Stimulated activated CD8-positive, alpha-beta memory T cell treated with anti-CD3 and anti-CD28 coated beads, Interleukin-12 subunit alpha, Interleukin-12 subunit beta, amount 100 ng/mL, for 1 hour (primary cell): ENCODE results near the gene NPAS2.

ENCODE experiments used
- DNase-seq: peaks from one replicate; pipeline ENCODE4 v3.0.0-alpha.2; 2020; ENCODE audit warnings: low read depth

Gene NPAS2, protein sequence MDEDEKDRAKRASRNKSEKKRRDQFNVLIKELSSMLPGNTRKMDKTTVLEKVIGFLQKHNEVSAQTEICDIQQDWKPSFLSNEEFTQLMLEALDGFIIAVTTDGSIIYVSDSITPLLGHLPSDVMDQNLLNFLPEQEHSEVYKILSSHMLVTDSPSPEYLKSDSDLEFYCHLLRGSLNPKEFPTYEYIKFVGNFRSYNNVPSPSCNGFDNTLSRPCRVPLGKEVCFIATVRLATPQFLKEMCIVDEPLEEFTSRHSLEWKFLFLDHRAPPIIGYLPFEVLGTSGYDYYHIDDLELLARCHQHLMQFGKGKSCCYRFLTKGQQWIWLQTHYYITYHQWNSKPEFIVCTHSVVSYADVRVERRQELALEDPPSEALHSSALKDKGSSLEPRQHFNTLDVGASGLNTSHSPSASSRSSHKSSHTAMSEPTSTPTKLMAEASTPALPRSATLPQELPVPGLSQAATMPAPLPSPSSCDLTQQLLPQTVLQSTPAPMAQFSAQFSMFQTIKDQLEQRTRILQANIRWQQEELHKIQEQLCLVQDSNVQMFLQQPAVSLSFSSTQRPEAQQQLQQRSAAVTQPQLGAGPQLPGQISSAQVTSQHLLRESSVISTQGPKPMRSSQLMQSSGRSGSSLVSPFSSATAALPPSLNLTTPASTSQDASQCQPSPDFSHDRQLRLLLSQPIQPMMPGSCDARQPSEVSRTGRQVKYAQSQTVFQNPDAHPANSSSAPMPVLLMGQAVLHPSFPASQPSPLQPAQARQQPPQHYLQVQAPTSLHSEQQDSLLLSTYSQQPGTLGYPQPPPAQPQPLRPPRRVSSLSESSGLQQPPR

DNA sequence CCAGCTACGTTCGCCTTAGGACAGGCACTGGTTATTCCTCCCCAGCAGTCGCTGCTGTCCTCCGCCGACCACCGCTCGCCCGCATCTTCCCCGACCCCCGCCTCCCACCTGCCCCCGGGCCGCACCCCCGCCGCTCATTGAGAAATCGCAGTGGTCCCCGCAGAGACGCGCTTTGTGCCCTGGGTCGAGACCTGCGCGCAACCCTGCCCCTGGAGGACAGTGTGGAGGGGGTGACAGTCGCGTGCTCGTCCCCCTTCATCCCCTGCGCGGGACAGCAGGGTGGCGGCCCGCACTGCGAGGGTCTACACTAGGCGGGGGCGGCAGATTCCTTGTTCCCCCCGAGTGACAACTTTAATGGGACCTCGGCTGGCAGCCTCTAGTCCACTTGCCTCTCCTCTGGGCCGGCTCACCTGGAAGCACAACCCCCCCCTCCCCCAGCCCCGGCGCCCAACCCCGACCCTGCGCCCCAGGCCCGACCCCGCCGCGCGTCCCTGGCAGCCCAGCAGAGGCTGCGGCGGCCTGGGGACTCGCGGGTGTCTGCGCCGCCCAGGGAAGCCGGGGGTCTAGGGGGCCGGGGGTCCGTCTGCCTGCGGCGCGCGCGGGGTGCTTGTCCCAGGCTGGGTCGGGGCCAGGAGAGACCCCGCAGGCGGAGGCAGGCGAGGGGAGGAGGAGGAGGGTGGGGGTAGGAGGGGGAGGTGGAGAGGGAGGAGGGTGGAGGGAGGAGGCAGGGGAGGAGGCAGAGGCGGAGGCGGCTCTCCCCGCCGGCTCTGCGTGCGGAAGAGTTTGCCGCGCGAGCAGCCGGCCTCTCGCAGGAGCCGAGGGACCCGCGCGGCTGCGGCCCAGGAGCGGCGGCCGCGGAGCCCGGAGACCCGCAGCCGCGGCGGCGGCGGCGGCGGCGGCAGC, at the start of gene NPAS2:
Gene NPAS2 (plus strand): TSS at position 770 of the 903 bp plus-strand sequence. CDS start 84,616 bp downstream, outside the sequence.
- DNase-seq: no peak

DNA sequence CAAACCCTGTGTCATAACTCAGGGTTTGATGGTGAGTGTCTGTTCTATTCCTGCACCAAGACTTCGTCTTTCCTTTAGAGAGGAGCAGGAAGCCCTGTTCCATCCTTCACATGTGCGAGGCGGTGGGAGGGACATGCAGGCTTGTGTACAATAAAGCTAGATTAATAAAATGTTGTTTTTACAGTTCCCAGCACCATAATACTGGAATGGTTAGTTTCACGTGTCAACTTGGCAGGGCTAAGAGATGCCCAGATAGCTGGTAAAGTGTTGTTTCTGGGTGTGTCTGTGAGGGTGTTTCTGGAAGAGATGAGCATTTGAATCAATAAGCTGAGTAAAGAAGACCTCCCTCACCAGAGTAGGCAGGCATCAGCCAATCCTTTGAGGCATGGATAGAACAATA, 48.8 kb upstream of the NPAS2 start:
- DNase-seq: no peak

DNA sequence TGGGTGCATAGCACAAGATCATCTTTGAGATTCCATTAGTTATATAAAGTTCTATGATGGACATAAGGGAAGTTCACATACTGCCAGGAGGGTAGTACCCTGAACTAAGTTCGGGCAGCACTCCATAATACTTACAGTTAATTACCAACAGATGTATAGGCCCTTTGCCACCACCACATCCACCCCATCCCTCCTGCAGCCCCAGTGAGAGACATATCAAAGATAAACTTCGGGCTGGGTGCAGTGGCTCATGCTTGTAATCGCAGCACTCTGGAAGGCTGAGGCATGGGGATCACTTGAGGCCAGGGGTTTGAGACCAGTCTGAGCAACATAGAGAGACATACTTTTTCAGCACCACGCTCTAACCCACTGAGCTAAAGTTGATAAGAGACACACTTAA, 46.4 kb upstream of the NPAS2 start:
- DNase-seq: no peak

DNA sequence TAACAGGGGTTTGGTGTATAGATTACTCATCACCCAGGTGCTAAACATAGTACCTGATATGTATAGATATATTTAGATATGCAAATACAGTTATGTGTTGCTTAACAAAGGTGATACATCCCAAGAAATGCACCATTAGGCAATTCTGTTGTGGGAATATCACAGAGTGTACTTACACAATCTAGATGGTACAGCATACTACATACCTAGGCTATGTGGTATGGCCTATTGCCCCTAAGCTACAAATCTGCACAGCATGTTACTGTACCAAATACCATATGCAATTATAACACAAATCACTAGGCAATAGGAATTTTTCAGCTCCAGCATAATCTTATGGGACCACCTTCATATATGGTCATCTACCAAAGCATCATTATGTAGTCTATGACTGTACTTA, 43.5 kb upstream of the NPAS2 start:
- no peak for DNase-seq

DNA sequence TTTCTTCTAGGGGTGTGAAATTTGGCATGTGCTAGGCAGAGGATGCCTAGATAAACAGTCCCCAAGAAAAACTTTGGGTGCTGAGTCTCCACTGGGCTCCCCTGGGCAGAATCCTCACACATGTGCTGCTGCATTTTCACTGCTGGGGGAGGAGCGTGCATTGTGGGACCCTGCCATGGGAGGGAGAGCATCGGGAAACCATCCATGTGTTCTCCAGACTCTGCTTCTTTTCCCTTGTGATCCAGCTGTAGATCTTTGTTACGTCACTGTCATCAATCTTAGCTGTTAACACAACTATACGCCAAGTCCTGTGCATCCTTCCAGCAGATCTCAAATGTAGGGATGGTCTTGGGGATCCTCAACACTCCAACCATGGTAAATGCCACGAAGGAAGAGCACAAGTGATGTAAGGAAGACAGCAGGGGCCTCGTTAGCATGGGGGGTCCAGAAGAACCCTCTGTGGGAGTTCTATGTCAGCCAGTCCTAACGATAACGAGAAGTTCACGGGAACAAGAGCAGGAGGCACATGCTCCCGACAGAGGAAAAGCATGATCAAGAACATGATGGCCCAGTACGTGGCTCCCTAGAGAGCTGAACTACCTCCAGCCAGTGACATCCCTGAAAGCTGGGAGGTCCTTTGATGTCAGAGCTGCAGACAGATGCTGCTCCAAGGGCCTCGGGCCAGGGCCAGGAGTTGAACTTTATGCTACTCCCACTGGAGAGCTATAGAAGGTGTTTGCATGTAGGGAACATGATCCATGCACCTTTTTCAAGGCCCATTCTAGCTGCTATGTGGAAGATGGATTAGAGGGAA, 41.1 kb upstream of the NPAS2 start:
- DNase-seq: no peak

DNA sequence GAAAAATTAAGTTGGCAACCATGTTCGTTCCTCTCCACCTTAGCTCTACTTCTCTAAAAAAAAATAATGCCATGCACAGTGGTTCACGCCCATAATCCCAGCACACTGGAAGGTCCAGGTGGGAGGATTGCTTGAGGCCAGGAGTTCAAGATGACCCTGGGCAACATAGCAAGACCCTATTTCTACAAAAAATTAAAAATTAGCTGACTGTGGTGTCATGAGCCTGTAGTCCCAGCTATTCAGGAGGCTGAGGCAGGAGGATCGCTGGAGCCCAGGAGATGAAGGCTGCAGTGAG, 40.1 kb upstream of the NPAS2 start:
- no peak for DNase-seq

DNA sequence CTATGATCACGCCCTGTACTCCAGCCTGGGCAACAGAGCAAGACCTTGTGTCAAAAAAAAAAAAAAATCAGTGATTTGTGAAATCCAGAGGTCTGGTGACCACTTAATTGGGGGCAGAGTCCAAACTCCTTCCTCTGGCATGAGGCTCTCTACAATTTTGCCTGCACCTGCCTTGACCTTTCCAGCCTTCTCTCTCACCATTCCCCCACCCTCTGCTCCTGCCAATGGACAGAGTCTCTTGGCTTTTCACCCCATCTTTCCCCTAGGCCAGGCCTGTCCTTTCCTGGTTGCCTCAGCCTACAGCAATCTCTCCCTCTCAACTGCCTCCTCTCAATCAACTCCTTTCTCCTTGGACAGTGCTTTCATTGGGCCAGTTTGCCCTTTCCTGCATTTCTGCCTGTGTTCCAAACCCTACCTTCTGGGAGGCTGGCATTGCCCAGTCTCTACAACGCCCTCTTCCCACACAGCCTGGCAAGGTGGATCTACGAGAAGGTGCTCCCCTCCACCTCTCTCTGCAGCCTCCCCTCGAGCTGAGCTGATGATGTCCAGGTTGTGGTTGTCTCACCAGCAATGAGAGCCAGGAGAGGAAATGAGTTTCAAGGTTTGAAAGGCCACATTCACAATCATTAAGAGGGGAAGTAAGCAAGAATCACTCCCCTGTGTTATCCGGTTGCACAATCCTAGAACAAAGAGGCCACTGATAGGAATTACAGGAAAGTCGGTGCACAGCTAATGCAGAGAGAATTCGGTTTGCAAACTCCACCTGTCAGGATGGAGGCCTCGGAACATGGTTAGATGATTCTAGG, 39.5 kb upstream of the NPAS2 start:
- DNase-seq: no peak

DNA sequence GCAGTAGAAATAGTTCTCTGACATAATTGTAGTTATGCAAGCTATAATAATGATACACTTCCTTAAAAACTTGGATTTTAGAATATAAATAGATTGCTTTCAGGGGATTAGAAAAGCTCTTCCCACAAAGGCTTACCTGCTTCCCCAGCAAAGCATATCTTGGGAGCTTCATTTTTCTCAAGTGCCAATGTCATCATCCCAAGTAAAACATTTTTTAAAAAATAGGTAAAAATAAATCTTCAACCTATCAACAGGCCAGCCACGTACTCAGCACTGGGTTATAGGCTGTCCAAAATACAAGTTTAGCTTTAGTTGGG, 39.0 kb upstream of the NPAS2 start:
- no peak for DNase-seq

DNA sequence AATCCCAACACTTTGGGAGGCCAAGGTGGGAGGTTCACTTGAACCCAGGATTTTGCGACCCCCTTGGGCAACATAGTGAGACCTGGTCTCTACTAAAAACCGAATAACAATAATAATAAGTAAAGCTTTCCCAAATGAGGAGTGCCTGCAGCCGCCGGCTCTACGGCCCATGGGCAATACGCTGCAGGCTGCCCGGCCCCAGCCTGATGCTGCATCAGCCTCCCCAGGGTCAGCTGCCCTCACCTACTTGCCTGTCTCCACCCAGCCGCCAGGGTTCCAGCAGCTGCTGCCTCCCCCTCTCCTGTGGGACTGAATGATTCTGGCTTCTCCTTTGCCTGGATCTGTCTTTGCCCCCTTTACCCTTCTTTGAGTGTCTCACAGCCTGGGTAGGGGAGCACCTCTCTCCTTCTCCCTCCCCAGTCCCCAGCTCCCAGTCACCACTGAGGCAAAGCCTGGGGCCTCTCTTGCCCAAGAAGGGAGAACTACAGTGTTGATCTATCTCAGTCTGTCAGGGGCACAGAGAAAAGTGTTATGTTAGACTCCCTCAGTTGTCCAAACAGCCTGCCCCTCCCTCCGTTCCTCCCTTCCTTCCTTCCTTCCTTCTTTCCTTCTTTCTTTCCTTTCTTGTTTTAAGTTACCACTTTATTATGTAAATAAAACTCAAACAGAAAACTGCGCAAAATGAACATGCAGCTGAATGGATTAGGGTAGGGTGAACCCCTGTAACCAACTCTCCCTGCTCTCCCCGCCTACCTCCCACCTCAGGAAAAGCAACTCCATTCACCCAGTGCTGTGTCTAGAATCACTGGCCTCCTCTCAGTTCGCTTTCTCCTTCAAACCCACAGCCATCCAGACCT, 38.2 kb upstream of the NPAS2 start:
- DNase-seq: no peak

DNA sequence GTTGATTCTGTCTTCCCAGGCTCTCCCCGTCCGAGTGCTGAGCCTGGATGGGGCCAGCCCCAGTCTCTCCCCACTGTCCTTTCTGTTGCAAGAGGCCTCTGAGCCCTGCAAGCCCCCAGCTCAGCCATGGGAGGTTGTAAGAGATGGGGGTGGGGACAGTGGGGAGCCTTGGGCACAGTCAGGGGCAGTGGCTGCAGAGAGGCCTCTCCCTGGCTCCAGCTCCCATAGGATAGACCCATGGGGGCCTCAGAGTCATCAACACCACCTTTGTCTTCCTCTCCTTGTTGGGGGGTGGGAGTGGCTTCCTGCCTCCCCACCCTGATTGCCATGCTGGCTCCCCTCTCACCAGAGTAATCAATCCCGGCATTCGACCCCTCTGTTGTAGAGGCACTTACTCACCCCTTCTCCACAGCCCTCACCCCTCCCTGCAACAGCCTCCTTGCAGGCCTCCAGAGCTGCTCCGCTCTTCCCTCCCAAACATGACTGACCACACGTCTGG, 37.5 kb upstream of the NPAS2 start:
- DNase-seq: no peak

DNA sequence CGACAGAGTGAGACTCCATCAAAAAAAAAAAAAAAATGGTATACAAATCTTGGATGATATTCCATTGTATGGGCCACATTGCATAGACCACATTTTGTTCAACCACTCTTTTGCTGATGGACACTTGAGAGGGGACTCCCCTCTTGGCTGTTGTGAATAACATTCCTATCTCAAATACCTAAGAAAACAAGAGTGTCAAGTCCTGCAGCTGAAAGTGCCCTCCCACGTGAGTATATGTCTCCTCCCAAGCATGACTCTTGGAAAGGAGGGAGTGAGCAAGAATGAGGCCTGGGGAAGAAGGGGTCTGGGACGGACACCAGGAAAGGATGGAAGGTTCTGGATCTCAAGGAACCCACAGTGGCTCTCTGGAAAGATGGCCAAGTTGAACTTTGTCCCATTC, 36.0 kb upstream of the NPAS2 start:
- DNase-seq: no peak

DNA sequence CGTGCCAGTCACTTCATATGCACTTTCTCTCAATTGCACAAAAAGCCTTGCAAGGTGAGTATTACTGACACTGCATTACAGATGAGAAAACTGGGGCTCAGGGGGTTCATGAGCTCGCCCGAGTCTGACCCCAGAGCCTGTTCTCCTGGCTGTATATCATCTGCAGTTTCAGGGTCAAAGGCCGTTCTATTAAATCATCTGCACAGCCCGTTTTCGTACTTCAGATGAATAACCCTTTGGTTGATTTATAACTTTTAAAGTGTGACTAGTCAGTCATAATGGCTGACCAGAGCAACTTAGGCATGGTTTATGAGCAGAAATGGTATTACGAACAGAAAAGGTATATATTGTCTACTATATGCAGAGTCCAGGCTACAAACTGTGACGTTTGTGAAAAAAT, 35.3 kb upstream of the NPAS2 start:
- no peak for DNase-seq

DNA sequence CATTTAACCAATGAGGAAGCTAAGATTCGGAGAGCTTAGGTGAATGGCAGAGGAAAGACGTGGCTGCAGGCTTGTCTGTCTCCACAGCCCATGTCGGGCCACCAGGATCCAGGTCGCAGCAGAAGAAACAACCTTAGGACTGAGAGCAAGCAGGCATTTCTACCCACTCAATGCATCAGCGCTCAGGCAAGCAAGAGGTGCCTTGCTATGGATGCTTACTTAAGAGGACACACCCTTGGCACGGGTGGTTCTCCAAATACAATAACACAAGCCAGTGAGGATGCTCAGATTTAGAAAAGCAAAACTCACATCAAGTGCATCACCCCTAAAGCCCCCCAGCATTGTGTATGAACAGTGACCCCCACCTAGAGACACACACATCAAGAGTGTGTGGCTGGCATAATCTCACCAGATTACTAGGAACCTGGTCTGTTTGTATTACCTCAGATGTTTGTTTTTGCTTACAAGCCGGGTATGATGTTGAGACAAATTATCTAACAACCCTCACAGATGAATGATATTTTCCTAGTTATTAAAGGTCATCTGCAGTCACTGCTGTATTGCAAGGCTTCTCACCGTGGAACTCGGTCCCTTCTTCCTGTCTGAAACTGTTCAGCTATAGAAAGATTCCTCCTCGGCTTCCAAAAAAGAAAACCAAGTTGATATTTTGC, 34.2 kb upstream of the NPAS2 start:
- DNase-seq: no peak

DNA sequence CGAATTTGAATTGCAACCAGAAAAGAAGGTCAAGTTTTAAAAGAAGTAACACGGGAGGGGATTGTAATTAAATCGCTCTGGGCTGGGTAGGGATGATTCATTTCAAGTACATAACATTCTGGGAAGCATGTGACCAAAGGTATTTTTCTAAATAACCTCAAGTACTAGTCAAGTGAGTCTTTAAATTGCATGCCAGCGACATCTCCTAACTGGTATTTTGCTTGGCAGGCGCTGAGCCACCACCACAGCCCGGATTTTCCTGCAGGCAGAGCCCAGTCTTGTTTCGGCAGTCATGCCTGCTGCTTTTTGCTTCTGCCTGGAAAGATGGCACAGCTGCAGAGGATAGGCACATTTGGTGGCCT, 33.7 kb upstream of the NPAS2 start:
- DNase-seq: no peak

DNA sequence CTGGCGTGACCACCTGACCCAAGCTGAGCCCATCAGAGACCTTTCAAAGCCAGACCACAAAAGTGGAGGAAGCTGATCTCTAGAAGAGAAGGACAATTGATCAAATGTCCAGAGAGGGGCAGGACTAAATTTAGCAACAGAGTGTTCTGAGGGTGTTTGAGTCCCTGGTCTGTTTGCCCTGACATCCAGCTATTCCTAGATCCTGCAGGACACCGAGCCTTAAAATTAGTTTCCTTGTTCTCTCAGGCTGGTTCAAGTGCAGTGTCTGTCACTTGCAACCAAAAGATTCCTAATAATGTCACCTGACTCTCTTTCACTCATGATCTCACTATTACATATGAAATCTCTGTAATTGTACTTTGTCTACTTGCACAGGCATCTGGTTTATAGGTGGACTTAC, 33.0 kb upstream of the NPAS2 start:
- DNase-seq: no peak

DNA sequence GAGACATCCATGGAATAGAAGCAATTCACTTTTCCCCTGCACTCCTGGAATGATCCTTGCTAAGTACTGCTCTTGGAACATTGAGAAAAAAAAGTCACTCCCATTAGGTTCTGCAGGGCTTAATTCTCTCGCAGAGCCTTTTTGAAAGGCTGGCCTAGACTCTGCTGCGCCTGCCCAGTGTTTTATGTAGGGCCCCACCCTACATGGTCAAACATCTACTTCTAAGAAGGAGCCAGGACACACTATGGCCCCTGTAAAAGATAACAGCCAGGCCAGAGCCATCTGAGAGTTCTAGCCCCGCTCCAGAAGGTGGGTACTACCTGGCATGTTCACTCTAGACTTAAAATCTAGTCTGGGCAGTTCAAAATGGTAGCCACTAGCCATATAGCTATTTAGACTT, 30.6 kb upstream of the NPAS2 start:
- no peak for DNase-seq

DNA sequence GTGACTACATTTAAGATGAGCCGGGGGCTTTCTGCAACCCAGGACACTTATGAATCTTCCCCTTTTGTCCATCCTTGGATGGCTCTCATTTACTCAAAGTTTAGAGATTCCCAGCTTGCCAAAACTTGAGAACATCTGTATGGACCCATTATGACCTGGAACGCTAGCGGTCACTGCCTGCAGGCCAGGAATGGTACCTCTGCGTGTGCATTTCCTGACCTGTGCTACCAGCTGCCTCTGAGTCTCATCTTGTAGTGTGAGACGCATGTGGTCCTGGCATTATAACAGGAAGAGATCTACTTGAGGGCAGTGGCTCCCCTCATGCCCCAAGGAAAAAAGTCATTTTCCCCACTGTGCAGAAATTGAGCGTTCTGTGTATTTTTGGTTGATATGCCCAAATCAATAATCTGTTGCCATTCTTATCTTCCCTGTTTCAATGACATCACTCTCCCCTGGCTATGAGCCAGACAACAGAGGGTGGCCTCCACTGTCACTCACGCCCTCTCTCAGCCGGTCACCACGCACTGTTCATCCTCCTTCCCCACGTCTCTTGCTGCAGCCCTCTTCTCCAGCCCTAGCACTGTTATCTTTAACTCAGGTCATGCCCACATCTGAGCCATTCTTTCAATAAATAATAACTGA, 28.5 kb upstream of the NPAS2 start:
- no peak for DNase-seq

DNA sequence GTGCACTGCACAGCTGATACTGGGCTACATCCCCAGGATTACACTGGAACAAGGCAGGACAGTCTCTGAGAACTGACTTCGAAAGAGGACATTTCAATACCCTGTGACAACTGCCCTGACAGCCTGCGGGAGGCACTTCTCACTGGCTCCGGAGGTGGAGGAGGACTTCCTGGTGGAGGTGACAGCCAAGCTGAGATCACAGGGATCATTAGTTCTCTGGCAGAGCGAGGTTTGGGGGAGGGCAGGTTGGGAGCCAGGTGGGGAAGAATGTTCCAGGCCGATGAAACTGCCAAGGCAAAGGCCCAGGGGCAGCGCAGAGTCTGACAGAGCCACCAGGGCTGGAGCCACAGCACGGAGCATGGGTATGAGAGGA, 28.0 kb upstream of the NPAS2 start:
- no peak for DNase-seq

DNA sequence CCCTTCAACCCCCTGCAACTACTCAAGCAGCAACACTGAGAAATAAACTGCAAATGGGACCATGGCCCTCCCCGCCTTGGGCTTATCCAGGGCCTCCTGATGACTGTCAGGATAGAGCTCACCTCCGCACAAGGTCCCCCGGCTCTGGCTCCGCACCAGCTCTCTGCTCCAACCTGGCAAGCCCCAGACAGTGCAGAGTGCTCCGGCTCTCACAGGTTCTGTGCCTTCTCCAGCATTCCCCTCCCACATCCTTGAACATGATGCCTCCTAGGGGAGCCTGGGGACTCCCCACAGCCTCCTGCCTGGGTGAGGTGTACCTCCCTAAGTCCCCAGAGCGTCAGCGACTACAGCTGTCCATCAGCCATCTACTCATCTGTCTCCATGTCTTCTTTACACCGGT, 26.7 kb upstream of the NPAS2 start:
- DNase-seq: no peak
